HCT116 (cell line): ENCODE results near the gene TUB. TPM values are rescaled to one million over a fixed set of nuclear protein-coding genes. Genes with fewer than 3 reads are reported as not detected.

Experiments
- ATAC-seq: fragments of 200-7000 bp; cut with Tn5 transposase; 2 replicates; pipeline ENCODE4 v1.9.1; 2020; ENCODE audit warnings: mild to moderate bottlenecking, moderate library complexity
- BruUV-seq: library from RNA; stranded (reverse); fragments of 400-500 nt; replicated peaks from 2 replicates; lab custom pipeline; 2021; lab: Mats Ljungman, UMichigan
- CTCF ChIA-PET: fragments of 300-600 bp; sonication (Branson Sonifier 250); formaldehyde crosslinking; loops from one replicate; lab custom pipeline; 2021; ENCODE audit warnings: antibody characterized with exemption; lab: Charles Lee
- POLR2A ChIA-PET: fragments of 300-600, 350-600 bp; sonication (Branson Sonifier 250); formaldehyde crosslinking; loops from one replicate; lab custom pipeline; 2021; ENCODE audit warnings: antibody characterized with exemption; lab: Charles Lee
- RAD21 ChIA-PET, 2 experiments: fragments of 300-600 bp; sonication (Branson Sonifier 250); formaldehyde crosslinking; loops; one replicate each; lab custom pipeline; 2023; ENCODE audit warnings: low total read pairs in 2 of 2; ENCODE audit not compliant: uncharacterized antibody in 2 of 2, unreplicated experiment in 2 of 2, low non-redundant PET in 1 of 2; lab: Charles Lee
- DNase-seq: peaks from one replicate; pipeline ENCODE4 v3.0.0-alpha.2; 2010; ENCODE audit warnings: low read depth, low spot score
- H2AFZ ChIP-seq: fragments of 200-600 bp; shearing (Covaris generic), sonication (generic); 2 replicates; pipeline ENCODE4 v1.6.1; 2017; ENCODE audit warnings: low read depth, mixed run types, mixed read lengths, antibody characterized with exemption, low read length; ENCODE audit not compliant: poor library complexity, severe bottlenecking
- H3K27ac ChIP-seq: 2 replicates; pipeline ENCODE4 v1.5.1; 2012; ENCODE audit warnings: low read depth, low read length
- H3K27me3 ChIP-seq: fragments of 200-600 bp; sonication (generic); 2 replicates; pipeline ENCODE4 v1.6.1; 2016; ENCODE audit warnings: mixed run types, low read length, mixed read lengths; ENCODE audit not compliant: insufficient read depth
- H3K36me3 ChIP-seq, 2 experiments: fragments of 200-500 bp in 1 of 2; fragments of 200-600 bp in 1 of 2; sonication (Bioruptor generic) in 1 of 2; sonication (generic) in 1 of 2; 2 replicates each; pipeline versions ENCODE4 v1.5.1 to v1.6.1; 2014 to 2016; ENCODE audit warnings: low read length in 2 of 2, inconsistent platforms in 1 of 2, mixed read lengths in 1 of 2, mixed run types in 1 of 2; ENCODE audit not compliant: insufficient read depth in 2 of 2, control insufficient read depth in 1 of 2
- H3K4me1 ChIP-seq, 2 experiments: fragments of 200-600 bp in 1 of 2; sonication (generic) in 1 of 2; 2 replicates each; pipeline versions ENCODE4 v1.5.1 to v1.6.1; 2012 to 2017; ENCODE audit warnings: low read length in 2 of 2, inconsistent platforms in 1 of 2, mild to moderate bottlenecking in 1 of 2, mixed read lengths in 1 of 2, mixed run types in 1 of 2, moderate library complexity in 1 of 2; ENCODE audit not compliant: insufficient read depth in 2 of 2, control insufficient read depth in 1 of 2
- H3K4me2 ChIP-seq: fragments of 200-600 bp; sonication (generic); 2 replicates; pipeline ENCODE4 v1.6.1; 2017; ENCODE audit warnings: mixed run types, low read length, mixed read lengths
- H3K4me3 ChIP-seq, 2 experiments: fragments of 200-600 bp in 1 of 2; sonication (generic) in 1 of 2; replicated peaks in 1 of 2; 2 replicates each; pipeline ENCODE4 v1.5.1; 2011 to 2016; ENCODE audit warnings: low read length in 2 of 2, control low read depth in 1 of 2, low read depth in 1 of 2, mild to moderate bottlenecking in 1 of 2, mixed read lengths in 1 of 2, mixed run types in 1 of 2
- H3K79me2 ChIP-seq: fragments of 200-600 bp; sonication (generic); 2 replicates; pipeline ENCODE4 v1.6.1; 2017; ENCODE audit warnings: mild to moderate bottlenecking, mixed run types, low read length, moderate library complexity, mixed read lengths; ENCODE audit not compliant: insufficient read depth
- H3K9ac ChIP-seq: fragments of 200-600 bp; sonication (generic); 2 replicates; pipeline ENCODE4 v1.6.1; 2016; ENCODE audit warnings: low read length, mixed read lengths
- H3K9me2 ChIP-seq: fragments of 200-600 bp; sonication (generic), shearing (Covaris generic); 2 replicates; pipeline ENCODE4 v1.6.1; 2017; ENCODE audit warnings: mixed run types, mild to moderate bottlenecking, moderate library complexity; ENCODE audit not compliant: insufficient read depth
- H3K9me3 ChIP-seq, 2 experiments: fragments of 200-500 bp in 1 of 2; fragments of 200-600 bp in 1 of 2; sonication (Bioruptor generic) in 1 of 2; sonication (generic) in 1 of 2; 2 replicates each; pipeline ENCODE4 v1.6.1; 2014 to 2017; ENCODE audit warnings: low read length in 2 of 2, mixed read lengths in 2 of 2, inconsistent platforms in 1 of 2, low read depth in 1 of 2, mild to moderate bottlenecking in 1 of 2, mixed run types in 1 of 2, moderate library complexity in 1 of 2; ENCODE audit not compliant: control insufficient read depth in 1 of 2, insufficient read depth in 1 of 2
- H4K20me1 ChIP-seq: fragments of 200-600 bp; sonication (generic), shearing (Covaris generic); 2 replicates; pipeline ENCODE4 v1.6.1; 2017; ENCODE audit warnings: mixed run types, mild to moderate bottlenecking, moderate library complexity; ENCODE audit not compliant: insufficient read depth
- ATF3 ChIP-seq: IDR thresholded peaks from 2 replicates; pipeline ENCODE4 v1.6.1; 2012
- CBX3 ChIP-seq: IDR thresholded peaks from 2 replicates; pipeline ENCODE4 v1.6.1; 2012; ENCODE audit warnings: low read depth
- CEBPB ChIP-seq: IDR thresholded peaks from 2 replicates; pipeline ENCODE4 v1.6.1; 2012; ENCODE audit warnings: low read depth
- CTCF ChIP-seq, 3 experiments: fragments of 200-600 bp in 1 of 3; sonication (generic) in 1 of 3; IDR thresholded peaks in 2 of 3; conservative IDR thresholded peaks in 1 of 3; 2 replicates each; pipeline ENCODE4 v1.5.1; 2012 to 2017; ENCODE audit warnings: low read depth in 2 of 3, low read length in 2 of 3, antibody characterized with exemption in 1 of 3, borderline replicate concordance in 1 of 3, control low read depth in 1 of 3, mild to moderate bottlenecking in 1 of 3, mixed read lengths in 1 of 3, mixed run types in 1 of 3, moderate library complexity in 1 of 3; ENCODE audit not compliant: insufficient read depth in 1 of 3
- ELF1 ChIP-seq: IDR thresholded peaks from 2 replicates; pipeline ENCODE4 v1.6.1; 2012; ENCODE audit warnings: low read depth, borderline replicate concordance
- FOSL1 ChIP-seq: IDR thresholded peaks from 2 replicates; pipeline ENCODE4 v1.6.1; 2012; ENCODE audit warnings: low read depth
- JUND ChIP-seq: IDR thresholded peaks from 2 replicates; pipeline ENCODE4 v1.6.1; 2012
- MAX ChIP-seq: IDR thresholded peaks from 2 replicates; pipeline ENCODE4 v1.6.1; 2012
- POLR2A ChIP-seq: IDR thresholded peaks from 2 replicates; pipeline ENCODE4 v1.7.0; 2011; ENCODE audit warnings: borderline replicate concordance; ENCODE audit not compliant: insufficient read depth, insufficient read length; ENCODE audit errors: extremely low read depth
- POLR2AphosphoS5 ChIP-seq: IDR thresholded peaks from 2 replicates; pipeline ENCODE4 v1.6.1; 2011; ENCODE audit warnings: mild to moderate bottlenecking, low read depth, low read length, moderate library complexity
- RAD21 ChIP-seq: IDR thresholded peaks from 2 replicates; pipeline ENCODE4 v1.6.1; 2012; ENCODE audit warnings: low read depth, mild to moderate bottlenecking
- REST ChIP-seq: IDR thresholded peaks from 2 replicates; pipeline ENCODE4 v1.6.1; 2012; ENCODE audit warnings: low read depth
- SRF ChIP-seq: IDR thresholded peaks from 2 replicates; pipeline ENCODE4 v1.6.1; 2012; ENCODE audit warnings: low read depth
- TCF7L2 ChIP-seq: IDR thresholded peaks from 2 replicates; pipeline ENCODE4 v1.7.0; 2011; ENCODE audit warnings: borderline replicate concordance, inconsistent platforms; ENCODE audit not compliant: insufficient read depth, insufficient read length; ENCODE audit errors: extremely low read depth
- YY1 ChIP-seq: IDR thresholded peaks from 2 replicates; pipeline ENCODE4 v1.6.1; 2011; ENCODE audit warnings: low read length, low read depth, moderate library complexity, mild to moderate bottlenecking; ENCODE audit not compliant: insufficient replicate concordance; ENCODE audit errors: extremely low read depth
- ZBTB33 ChIP-seq: IDR thresholded peaks from 2 replicates; pipeline ENCODE4 v1.6.1; 2011; ENCODE audit warnings: mild to moderate bottlenecking, low read length, moderate library complexity; ENCODE audit not compliant: insufficient replicate concordance; ENCODE audit errors: extremely low read depth
- ZFX ChIP-seq: fragments of 450-650 bp; IDR thresholded peaks from 2 replicates; pipeline ENCODE4 v1.6.1; 2017
- ZNF274 ChIP-seq: fragments of 200-500 bp; sonication (Bioruptor generic); IDR thresholded peaks from 2 replicates; pipeline ENCODE4 v1.6.1; 2014; ENCODE audit warnings: mild to moderate bottlenecking, low read depth, low read length, inconsistent platforms
- intact Hi-C: fragments of 100-400 bp; cut with micrococcal nuclease; formaldehyde crosslinking; loops from 2 replicates; pipeline ENCODE4 v1.10.0; 2022
- total RNA-seq: library from RNA; stranded (reverse); gene quantifications from one replicate; pipeline ENCODE4 v1.2.1, GENCODE V29; 2021; ENCODE audit not compliant: unreplicated experiment

TUB gene
- total RNA-seq, 1 experiment from 2014 or later, result 0.02 TPM

GRCh38 chr11:8096575-8096974 lies 15.6 kb downstream of the TUB start:
- H3K27me3 ChIP-seq, result no peaks in the 10 kb centered on the region
- ChIA-PET CTCF (interaction anchor here (1.4 to 8.1 kb wide), 2 partner anchors 62 to 91 kb away, joined by 4 to 184 read pairs; no protein-coding TSS in a partner anchor), POLR2A (no interaction called here), RAD21 (no interaction called here)
- H3K9me3 ChIP-seq, result no peaks in the 10 kb centered on the region
- H3K79me2 ChIP-seq, result no peaks in the 10 kb centered on the region
- no peaks in the 10 kb centered on the region for H4K20me1 ChIP-seq
- H3K27ac ChIP-seq, result no peak overlapping the region
- intact Hi-C loops, result loop anchor here (10.0 kb wide), 3 partner anchors 202 to 1002 kb away; no protein-coding TSS in a partner anchor
- no peak for TF ChIP-seq ZNF274
- no peak for TF ChIP-seq CEBPB
- TF ChIP-seq SRF, result no peak
- no peak for TF ChIP-seq CBX3
- TF ChIP-seq POLR2A, result no peak
- TF ChIP-seq FOSL1, result no peak
- no peak for TF ChIP-seq TCF7L2
- TF ChIP-seq REST, result no peak
- no peak for TF ChIP-seq RAD21
- TF ChIP-seq MAX, result no peak
- TF ChIP-seq ATF3, result no peak
- TF ChIP-seq CTCF (IDR thresholded peaks at IDR 0.05 in 2 of 3, conservative IDR thresholded peaks at IDR 0.05 in 1 of 3; ENCODE audit: borderline replicate concordance in 1 of 3, insufficient read depth in 1 of 3, low read depth in 2 of 3, low read length in 2 of 3), result no peak
- no peak for TF ChIP-seq ELF1
- TF ChIP-seq ZBTB33, result no peak
- TF ChIP-seq JUND, result no peak
- TF ChIP-seq POLR2AphosphoS5, result no peak
- TF ChIP-seq YY1, result no peak
- TF ChIP-seq ZFX, result no peak
- no TSS peak for BruUV-seq
- H3K36me3 ChIP-seq, result no peaks in the 10 kb centered on the region
- ATAC-seq (no peak), DNase-seq (no peak)
- no peak overlapping the region for H3K4me3 ChIP-seq
- H3K4me2 ChIP-seq, result no peak overlapping the region
- H3K4me1 ChIP-seq, result peaks cover 0 to 10% of the 10 kb centered on the region in 2 experiments; a peak in 2 of 4 replicates
- no peaks in the 10 kb centered on the region for H3K9me2 ChIP-seq
- no peak overlapping the region for H3K9ac ChIP-seq
- H2AFZ ChIP-seq, result no peak overlapping the region
